Measurements from ENCODE around the gene BCAP31.

BCAP31 gene

GRCh38 chrX:153724252-153725038 lies at the start of gene BCAP31, which contains the start of gene ABCD1:
Gene BCAP31, minus strand, starts transcription at chrX:153724387. Its CDS starts 1,143 bp downstream, at chrX:153723244.
Gene ABCD1, plus strand, starts transcription at chrX:153724856. Its CDS starts 411 bp downstream, at chrX:153725267.
- peak; percentile 79 for DNase-seq

DNA sequence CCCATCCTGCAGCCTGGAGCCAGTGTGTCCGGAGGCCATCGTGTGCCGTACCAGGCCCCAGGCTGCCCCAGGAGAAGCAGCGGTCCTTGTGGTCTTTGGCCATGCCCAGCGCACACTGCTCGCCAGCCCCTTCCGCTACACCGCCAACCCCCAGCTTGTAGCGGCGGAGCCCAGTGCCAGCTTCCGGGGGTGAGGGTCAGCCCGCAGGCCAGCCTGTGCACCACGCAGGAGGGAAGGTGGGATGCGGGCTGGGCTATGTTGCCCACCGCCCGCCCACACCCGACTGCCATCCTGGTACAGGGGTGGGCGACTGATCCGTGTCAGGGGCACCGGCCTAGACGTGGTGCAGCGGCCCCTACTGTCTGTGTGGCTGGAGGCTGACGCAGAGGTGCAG lies 49.0 kb upstream of the BCAP31 start:
- DNase-seq: no peak

GRCh38 chrX:153772316-153773217 lies 48.4 kb upstream of the BCAP31 start:
- no peak for DNase-seq

DNA sequence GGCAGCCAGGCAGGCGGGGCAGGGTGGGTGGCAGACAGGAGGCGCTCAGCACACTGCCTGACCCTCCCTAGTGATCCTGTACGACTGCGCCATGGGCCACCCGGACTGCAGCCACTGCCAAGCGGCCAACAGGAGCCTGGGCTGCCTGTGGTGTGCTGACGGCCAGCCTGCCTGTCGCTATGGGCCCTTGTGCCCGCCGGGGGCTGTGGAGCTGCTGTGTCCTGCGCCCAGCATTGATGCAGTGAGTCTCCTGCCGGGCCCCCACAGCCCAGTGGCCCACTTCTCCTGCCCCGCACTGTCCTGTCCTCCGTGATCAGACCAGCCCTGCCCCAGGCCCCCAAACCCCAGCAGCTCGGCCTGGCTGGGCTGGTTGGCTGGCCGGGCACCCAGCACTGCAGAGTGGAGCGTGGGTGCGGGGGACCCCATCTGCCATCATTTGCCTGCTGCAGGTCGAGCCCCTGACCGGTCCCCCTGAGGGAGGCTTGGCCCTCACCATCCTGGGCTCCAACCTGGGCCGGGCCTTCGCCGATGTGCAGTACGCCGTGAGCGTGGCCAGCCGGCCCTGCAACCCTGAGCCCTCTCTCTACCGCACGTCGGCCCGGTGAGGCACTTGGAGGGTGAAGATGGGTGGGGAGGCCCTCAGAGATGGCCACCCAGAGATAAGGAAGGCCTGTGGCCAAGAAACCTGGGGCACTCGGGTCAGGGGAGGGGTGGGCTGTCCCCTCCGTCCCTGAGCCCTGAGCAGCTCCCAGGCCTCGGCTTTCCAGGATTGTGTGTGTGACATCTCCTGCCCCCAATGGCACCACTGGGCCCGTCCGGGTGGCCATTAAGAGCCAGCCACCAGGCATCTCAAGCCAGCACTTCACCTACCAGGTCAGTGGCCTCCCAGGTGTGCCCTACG lies 47.5 kb upstream of the BCAP31 start:
- no peak for DNase-seq

GRCh38 chrX:153770601-153771414 lies 46.6 kb upstream of the BCAP31 start:
- no peak for DNase-seq

GRCh38 chrX:153769865-153770600 lies 45.8 kb upstream of the BCAP31 start:
- DNase-seq: no peak

DNA sequence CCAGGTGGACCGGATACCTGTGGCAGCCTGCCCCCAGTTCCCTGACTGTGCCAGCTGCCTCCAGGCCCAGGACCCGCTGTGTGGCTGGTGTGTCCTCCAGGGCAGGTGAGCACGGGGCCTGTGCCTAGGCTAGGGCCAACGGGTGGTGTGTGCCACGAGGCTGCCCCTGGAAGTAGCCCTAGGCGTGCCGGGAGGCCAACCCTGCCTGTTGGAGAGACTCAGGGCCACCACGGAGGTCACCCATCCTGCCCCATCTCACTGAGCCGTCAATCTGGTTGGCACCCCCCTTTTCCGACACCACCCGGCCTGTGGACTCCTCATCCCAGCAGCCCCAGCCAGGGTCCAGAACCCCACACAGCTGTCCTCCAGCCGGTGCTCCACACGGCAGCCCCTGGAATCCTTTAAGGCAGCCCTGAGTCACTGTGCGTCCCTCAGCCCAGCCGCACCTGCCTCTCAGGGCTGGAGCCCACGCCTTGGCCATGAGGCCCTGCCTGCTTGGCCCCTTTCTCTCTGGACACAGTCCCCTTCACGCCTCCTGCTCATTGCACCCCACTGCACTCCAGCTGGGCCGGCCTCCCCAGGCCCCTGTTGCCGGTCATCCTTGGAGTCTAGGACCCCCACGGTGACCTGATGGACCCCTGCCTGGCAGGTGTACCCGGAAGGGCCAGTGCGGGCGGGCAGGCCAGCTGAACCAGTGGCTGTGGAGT lies 45.1 kb upstream of the BCAP31 start:
- DNase-seq: no peak

GRCh38 chrX:153768311-153769157 lies 44.3 kb upstream of the BCAP31 start:
- no peak for DNase-seq

DNA sequence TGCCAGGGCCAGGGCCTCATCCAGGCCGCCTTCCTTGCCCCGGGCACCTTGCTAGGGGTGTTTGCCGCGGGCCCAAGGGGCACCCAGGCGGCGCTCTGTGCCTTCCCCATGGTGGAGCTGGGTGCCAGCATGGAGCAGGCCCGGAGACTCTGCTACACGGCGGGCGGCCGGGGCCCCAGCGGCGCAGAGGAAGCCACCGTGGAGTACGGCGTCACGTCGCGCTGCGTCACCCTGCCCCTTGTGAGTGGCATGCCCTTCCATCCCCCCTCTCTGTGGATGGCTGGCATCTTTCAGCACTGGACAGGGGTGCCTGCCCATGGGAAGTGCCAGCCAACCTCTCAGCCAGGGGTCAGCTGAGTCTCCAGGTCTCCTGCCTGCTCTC lies 43.5 kb upstream of the BCAP31 start:
- DNase-seq: no peak

DNA sequence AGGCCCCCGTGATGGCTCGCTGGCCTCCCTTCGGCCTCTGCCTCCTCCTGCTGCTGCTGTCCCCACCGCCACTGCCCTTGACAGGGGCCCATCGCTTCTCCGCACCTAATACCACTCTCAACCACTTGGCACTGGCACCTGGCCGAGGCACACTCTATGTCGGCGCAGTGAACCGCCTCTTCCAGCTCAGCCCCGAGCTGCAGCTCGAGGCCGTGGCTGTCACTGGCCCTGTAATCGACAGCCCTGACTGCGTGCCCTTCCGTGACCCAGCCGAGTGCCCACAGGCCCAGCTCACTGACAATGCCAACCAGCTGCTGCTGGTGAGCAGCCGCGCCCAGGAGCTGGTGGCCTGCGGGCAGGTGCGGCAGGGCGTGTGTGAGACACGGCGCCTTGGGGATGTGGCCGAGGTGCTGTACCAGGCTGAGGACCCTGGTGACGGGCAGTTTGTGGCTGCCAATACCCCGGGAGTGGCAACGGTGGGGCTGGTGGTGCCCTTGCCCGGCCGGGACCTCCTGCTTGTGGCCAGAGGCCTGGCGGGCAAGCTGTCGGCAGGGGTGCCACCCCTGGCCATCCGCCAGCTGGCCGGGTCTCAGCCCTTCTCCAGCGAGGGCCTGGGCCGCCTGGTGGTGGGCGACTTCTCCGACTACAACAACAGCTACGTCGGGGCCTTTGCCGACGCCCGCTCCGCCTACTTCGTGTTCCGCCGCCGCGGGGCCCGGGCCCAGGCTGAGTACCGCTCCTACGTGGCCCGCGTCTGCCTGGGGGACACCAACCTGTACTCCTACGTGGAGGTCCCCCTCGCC lies 42.9 kb upstream of the BCAP31 start:
- DNase-seq: no peak

DNA sequence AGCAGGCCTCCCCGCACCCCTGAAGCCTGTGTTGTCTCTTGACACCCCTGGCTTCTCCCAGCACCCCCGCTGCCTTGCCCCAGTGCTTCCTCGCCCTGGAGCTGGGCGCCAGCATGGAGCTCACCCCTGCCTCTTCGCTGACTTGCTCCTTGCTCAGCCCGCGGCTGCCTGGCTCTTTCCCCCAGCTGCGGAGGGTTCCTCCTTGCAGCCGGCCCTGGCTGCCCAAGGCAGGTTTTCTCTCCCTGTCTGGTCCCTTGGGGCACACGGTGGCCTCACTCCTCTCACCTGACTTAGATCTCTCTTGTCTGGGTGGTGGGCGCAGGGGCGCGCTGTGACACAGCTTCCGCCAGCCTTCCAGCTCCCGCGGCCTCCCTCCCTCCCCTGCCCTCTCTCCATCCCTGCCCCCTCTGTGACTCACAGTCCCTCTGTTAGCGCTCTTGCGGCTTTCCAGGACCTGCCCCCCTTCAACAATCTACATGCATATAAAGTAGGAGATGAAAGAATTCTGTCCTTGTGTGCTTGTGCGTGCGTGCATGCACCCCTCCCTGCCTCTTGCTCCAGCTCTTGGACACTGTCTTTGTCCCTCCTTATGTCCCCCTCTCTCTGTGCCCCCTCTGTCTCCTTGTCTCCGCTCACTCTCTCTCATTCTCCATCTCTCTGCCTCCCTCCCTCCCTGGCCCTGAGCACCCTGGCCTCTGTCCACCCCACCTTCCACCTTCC lies 42.1 kb upstream of the BCAP31 start:
- no peak for DNase-seq

- no peak for DNase-seq
Observed at GRCh38 chrX:153765138-153766079, 41.2 kb upstream of the BCAP31 start.

GRCh38 chrX:153764786-153765137 lies 40.6 kb upstream of the BCAP31 start:
- no peak for DNase-seq

- peak; percentile 48 for DNase-seq
Observed at GRCh38 chrX:153763989-153764755, 40.0 kb upstream of the BCAP31 start, which contains the start of gene PLXNB3. Gene PLXNB3, plus strand, starts transcription at chrX:153764249. Its CDS starts 1,287 bp downstream, at chrX:153765536.

- DNase-seq: no peak
Observed at GRCh38 chrX:153763298-153763932, 39.2 kb upstream of the BCAP31 start.
